ENCODE measurements around the gene SLC39A7. TPM values are rescaled to one million over a fixed set of nuclear protein-coding genes. Genes with fewer than 3 reads are reported as not detected.

Gene SLC39A7
- total and polyA plus RNA-seq, 4 donors, result 8.9 to 112 (median 71.1) TPM

DNA sequence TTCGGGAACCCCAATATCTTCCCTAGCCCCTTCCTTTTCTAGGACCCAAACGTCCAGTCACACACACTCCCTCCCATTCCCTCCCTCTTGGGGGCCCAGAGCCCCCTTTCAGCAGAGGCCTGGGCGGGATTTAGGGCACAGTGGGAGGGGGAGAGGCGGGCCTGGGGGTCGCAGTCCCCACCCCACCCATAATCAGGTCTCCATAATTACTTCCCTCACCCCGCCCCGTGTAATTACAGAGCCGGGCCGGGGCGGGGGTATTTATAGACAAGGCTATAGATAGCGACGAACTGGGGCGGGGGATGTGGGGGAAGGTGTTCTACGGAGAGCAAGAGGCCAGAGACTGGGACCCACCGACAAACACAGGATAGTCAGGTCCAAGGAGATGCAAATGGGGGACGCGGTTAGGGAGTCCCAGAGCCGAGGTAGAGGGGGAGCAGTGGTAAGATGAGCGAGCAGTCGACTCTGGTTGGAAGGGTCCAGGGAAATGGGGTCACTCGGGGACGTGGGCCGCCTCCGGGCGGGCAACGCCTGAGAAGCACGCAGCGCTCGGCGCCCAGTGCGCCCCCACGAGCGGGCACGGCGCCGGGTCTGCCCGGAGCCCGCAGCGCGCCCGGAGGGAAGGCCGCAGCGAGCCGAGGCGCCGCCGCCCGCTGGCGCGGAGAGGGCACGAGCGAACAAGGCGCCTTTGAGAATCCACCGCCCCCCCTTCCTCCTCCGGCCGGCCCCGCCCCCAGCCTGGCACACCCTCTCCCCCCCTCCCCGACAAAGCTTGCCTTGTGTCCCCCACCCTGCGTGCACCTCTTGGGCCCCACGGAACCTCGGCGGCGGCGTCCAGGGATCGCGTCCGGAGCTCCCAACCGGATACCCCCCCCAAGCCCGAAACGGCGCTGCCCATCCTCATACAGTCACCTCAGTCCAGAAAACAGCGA, 7.7 kb upstream of the SLC39A7 start:
- Histone ChIP-seq H3K4me3 (ENCODE audit: low read depth in 1 of 3, low read length in 3 of 3) (peak overlapping the region in 1 of 3 donors; percentile 21), H3K9ac (ENCODE audit: low read depth in 1 of 2, low read length in 2 of 2) (no peak overlapping the region), H3K27me3 (ENCODE audit: control insufficient read depth in 4 of 4, insufficient read depth in 4 of 4, low read length in 3 of 4) (no peaks in the 10 kb centered on the region), H3K9me3 (ENCODE audit: control insufficient read depth in 4 of 4, low read length in 3 of 4) (no peaks in the 10 kb centered on the region), H3K4me1 (ENCODE audit: control insufficient read depth in 4 of 4, insufficient read depth in 4 of 4, low read length in 3 of 4) (peaks cover 2 to 34% (median 21%) of the 10 kb centered on the region in 4 donors), H3K27ac (ENCODE audit: low read depth in 1 of 2, low read length in 2 of 2) (no peak overlapping the region), H3K36me3 (ENCODE audit: control insufficient read depth in 4 of 4, insufficient read depth in 3 of 4, low read depth in 1 of 4, low read length in 3 of 4) (peaks cover 0 to 31% (median 24%) of the 10 kb centered on the region in 4 donors)
- TF ChIP-seq REST (IDR thresholded peaks at IDR 0.05), result peak; percentile 9
- TF ChIP-seq ZBTB33 (IDR thresholded peaks at IDR 0.05), result no peak
- no peak for TF ChIP-seq RXRA (IDR thresholded peaks at IDR 0.05)
- 8% methylated on average over 71 of the region's 72 CpGs for WGBS
- DNase-seq (ENCODE audit: low spot score), result no peak

DNA sequence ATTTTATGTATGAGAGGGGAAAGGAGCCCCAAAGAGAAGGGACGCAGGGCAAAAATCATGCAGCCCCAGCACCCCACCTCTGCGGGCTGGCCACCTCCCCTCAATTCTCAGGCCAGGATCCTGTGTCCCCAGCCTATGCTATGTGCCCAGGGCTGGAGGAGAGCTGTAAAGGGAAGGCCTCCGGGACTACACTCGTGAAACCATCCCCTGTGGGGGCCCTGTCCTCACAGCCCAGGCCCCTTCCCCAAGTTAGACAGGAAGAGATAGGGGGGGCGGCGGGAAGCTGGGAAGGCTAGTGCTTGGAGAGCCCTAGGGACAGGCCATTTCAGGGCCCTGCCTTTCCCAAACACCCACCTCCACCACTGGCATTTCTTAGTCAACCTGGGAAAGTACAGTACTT, 7.0 kb upstream of the SLC39A7 start:
- 76% methylated on average over 6 of the region's 6 CpGs for WGBS
- H3K4me1 ChIP-seq (ENCODE audit: control insufficient read depth in 4 of 4, insufficient read depth in 4 of 4, low read length in 3 of 4), result peaks cover 5 to 40% (median 28%) of the 10 kb centered on the region in 4 donors
- H3K9me3 ChIP-seq (ENCODE audit: control insufficient read depth in 4 of 4, low read length in 3 of 4), result no peaks in the 10 kb centered on the region
- H3K27ac ChIP-seq (ENCODE audit: low read depth in 1 of 2, low read length in 2 of 2), result no peak overlapping the region
- DNase-seq (ENCODE audit: low spot score), result no peak
- H3K27me3 ChIP-seq (ENCODE audit: control insufficient read depth in 4 of 4, insufficient read depth in 4 of 4, low read length in 3 of 4), result no peaks in the 10 kb centered on the region
- H3K9ac ChIP-seq (ENCODE audit: low read depth in 1 of 2, low read length in 2 of 2), result no peak overlapping the region
- H3K4me3 ChIP-seq (ENCODE audit: low read depth in 1 of 3, low read length in 3 of 3), result no peak overlapping the region
- no peak for TF ChIP-seq YY1 (IDR thresholded peaks at IDR 0.05)
- no peak for TF ChIP-seq SP1 (IDR thresholded peaks at IDR 0.05)
- no peak for TF ChIP-seq HNF4G (IDR thresholded peaks at IDR 0.05)
- TF ChIP-seq NR2F2 (IDR thresholded peaks at IDR 0.05), result no peak
- TF ChIP-seq HNF4A (conservative IDR thresholded peaks at IDR 0.05), result no peak
- TF ChIP-seq RXRA (IDR thresholded peaks at IDR 0.05), result no peak
- TF ChIP-seq, protein P1, sequence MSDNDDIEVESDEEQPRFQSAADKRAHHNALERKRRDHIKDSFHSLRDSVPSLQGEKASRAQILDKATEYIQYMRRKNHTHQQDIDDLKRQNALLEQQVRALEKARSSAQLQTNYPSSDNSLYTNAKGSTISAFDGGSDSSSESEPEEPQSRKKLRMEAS (IDR thresholded peaks at IDR 0.05), result no peak
- H3K36me3 ChIP-seq (ENCODE audit: control insufficient read depth in 4 of 4, insufficient read depth in 3 of 4, low read depth in 1 of 4, low read length in 3 of 4), result peaks cover 0 to 31% (median 24%) of the 10 kb centered on the region in 4 donors

DNA sequence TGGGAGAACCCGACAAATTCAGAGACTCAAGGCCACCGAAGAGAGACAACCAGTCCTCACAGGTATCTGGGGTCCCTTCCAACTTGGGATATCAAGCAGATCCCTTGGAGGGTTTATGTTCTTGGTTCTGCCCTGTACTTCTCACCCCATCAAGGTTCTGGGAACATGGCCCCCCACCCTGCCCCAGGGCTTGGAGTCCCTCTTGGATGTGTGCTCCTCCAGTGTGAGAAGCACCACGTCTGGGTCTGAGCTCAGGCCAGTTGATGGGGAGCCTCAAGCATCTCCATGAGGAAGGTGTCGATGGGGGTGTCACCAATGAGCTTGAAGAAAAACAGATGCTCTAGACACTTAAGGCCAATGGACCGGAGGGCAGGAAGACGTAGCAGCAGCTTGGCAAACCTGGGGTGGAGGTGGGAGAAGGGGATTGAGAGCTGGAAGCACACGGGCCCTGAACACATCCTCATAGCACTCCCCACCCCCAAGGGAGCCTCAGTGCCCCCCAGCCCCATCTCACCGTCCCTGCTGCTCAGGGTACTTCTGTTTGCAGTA, 6.2 kb upstream of the SLC39A7 start:
- Histone ChIP-seq H3K27ac (ENCODE audit: low read depth in 1 of 2, low read length in 2 of 2) (no peak overlapping the region), H3K4me1 (ENCODE audit: control insufficient read depth in 4 of 4, insufficient read depth in 4 of 4, low read length in 3 of 4) (peaks cover 5 to 49% (median 35%) of the 10 kb centered on the region in 4 donors), H3K9me3 (ENCODE audit: control insufficient read depth in 4 of 4, low read length in 3 of 4) (no peaks in the 10 kb centered on the region), H3K9ac (ENCODE audit: low read depth in 1 of 2, low read length in 2 of 2) (no peak overlapping the region), H3K36me3 (ENCODE audit: control insufficient read depth in 4 of 4, insufficient read depth in 3 of 4, low read depth in 1 of 4, low read length in 3 of 4) (peaks cover 0 to 31% (median 24%) of the 10 kb centered on the region in 4 donors), H3K4me3 (ENCODE audit: low read depth in 1 of 3, low read length in 3 of 3) (no peak overlapping the region), H3K27me3 (ENCODE audit: control insufficient read depth in 4 of 4, insufficient read depth in 4 of 4, low read length in 3 of 4) (no peaks in the 10 kb centered on the region)
- TF ChIP-seq HNF4G (IDR thresholded peaks at IDR 0.05) (no peak), CTCF (IDR thresholded peaks at IDR 0.05; ENCODE audit: low read depth, low read length, missing input control) (no peak), YY1 (IDR thresholded peaks at IDR 0.05) (no peak), RXRA (IDR thresholded peaks at IDR 0.05) (no peak), TAF1 (conservative IDR thresholded peaks at IDR 0.05) (no peak), SP1 (IDR thresholded peaks at IDR 0.05) (no peak), NR2F2 (IDR thresholded peaks at IDR 0.05) (no peak), HNF4A (conservative IDR thresholded peaks at IDR 0.05) (no peak), GABPA (IDR thresholded peaks at IDR 0.05 in 1 of 2, conservative IDR thresholded peaks at IDR 0.05 in 1 of 2) (no peak), FOXA2 (IDR thresholded peaks at IDR 0.05) (no peak)
- TF ChIP-seq, protein P1 (IDR thresholded peaks at IDR 0.05), result no peak
- DNase-seq (ENCODE audit: low spot score), result no peak
- whole genome bisulfite sequencing, result 89% methylated on average over 8 of the region's 8 CpGs

Measured in liver (tissue), 9 donors.